HG02798 (cell line): ENCODE measurements around the gene PPP2R5E.
A peak's percentile ranks its signal among the peaks of the same experiment; 100 is the strongest.
"Not testable (repeated sequence)": the region's sequence is repeated elsewhere in the genome, so short reads cannot be mapped to it uniquely, and the experiment has no call there.

Experiments used
- ATAC-seq: cut with Tn5 transposase; IDR thresholded peaks from one replicate; pipeline ENCODE4 v1.9.1; 2021; ENCODE audit warnings: mild to moderate bottlenecking; ENCODE audit not compliant: unreplicated experiment, poor library complexity

The PPP2R5E gene

GRCh38 chr14:63523735-63524426, 19.3 kb downstream of the PPP2R5E start:
- no peak for ATAC-seq

GRCh38 chr14:63522511-63522910, 20.7 kb downstream of the PPP2R5E start:
- not testable (repeated sequence) for ATAC-seq

GRCh38 chr14:63517354-63517753, 25.8 kb downstream of the PPP2R5E start:
- ATAC-seq: no peak

GRCh38 chr14:63515240-63515639, 27.9 kb downstream of the PPP2R5E start:
- ATAC-seq: no peak

- no peak for ATAC-seq
These were observed 29.4 kb downstream of the PPP2R5E start for GRCh38 chr14:63513756-63514155.

GRCh38 chr14:63512861-63513260, 30.3 kb downstream of the PPP2R5E start:
- ATAC-seq: no peak

- ATAC-seq: peak; percentile 86
These were observed 32.6 kb downstream of the PPP2R5E start for GRCh38 chr14:63510538-63510937.

GRCh38 chr14:63508033-63508432, 35.1 kb downstream of the PPP2R5E start:
- ATAC-seq: no peak

GRCh38 chr14:63504648-63505047, 38.5 kb downstream of the PPP2R5E start:
- ATAC-seq: no peak

GRCh38 chr14:63501429-63501828, 41.7 kb downstream of the PPP2R5E start:
- ATAC-seq: no peak

- ATAC-seq: no peak
These were observed 43.4 kb downstream of the PPP2R5E start for GRCh38 chr14:63499701-63500250.

GRCh38 chr14:63496837-63497400, 46.3 kb downstream of the PPP2R5E start:
- no peak for ATAC-seq

GRCh38 chr14:63493246-63493645, 49.9 kb downstream of the PPP2R5E start:
- no peak for ATAC-seq

- no peak for ATAC-seq
These were observed 50.8 kb downstream of the PPP2R5E start for GRCh38 chr14:63492391-63492790.

GRCh38 chr14:63487724-63488123, 55.5 kb downstream of the PPP2R5E start:
- ATAC-seq: no peak

GRCh38 chr14:63486738-63487137, 56.4 kb downstream of the PPP2R5E start:
- no peak for ATAC-seq

- no peak for ATAC-seq
These were observed 59.9 kb downstream of the PPP2R5E start for GRCh38 chr14:63483315-63483714.

GRCh38 chr14:63480599-63480998, 62.6 kb downstream of the PPP2R5E start:
- no peak for ATAC-seq

GRCh38 chr14:63478437-63478852, 64.7 kb downstream of the PPP2R5E start:
- peak; percentile 58 for ATAC-seq

GRCh38 chr14:63478010-63478409, 65.2 kb downstream of the PPP2R5E start:
- ATAC-seq: peak; percentile 91

GRCh38 chr14:63477556-63477955, 65.6 kb downstream of the PPP2R5E start:
- no peak for ATAC-seq

- no peak for ATAC-seq
These were observed 67.4 kb downstream of the PPP2R5E start for GRCh38 chr14:63475761-63476160.
